ENCODE results near the gene AMPD2. TPM values are rescaled to one million over a fixed set of nuclear protein-coding genes. Genes with fewer than 3 reads are reported as not detected.

Gene AMPD2
- total and polyA plus RNA-seq, 2 donors (not counting 3 experiments of a cell fraction or from before 2014, with no cell fraction given) = 69.4 TPM

DNA sequence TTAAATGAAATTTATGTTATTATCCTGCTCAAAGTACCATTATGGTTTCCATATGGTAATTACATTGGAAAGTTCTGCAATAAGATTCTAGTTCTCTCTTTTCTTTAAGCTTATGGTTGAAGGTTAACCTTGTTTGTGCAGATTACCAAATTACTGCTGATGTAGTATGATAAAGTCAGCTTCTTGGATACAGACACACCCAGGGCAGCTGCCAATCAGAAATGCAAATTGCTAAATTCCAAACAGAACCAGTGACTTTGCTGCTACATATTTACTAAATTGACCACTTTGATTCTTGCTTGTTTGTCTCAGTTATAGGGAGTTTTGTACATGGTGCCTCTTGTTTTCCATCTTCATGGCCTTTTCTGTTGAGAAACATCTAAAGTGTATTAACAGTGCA, 26.7 kb upstream of the AMPD2 start:
- H3K27me3 ChIP-seq (ENCODE audit: control insufficient read depth in 2 of 2, insufficient read depth in 2 of 2, low read length in 2 of 2) = no peaks in the 10 kb centered on the region
- H4K20me1 ChIP-seq (replicated peaks; ENCODE audit: control insufficient read depth, extremely low read depth, insufficient read depth, low read length) = no peaks in the 10 kb centered on the region
- DNase-seq (ENCODE audit: low read depth, low spot score) (no peak), FAIRE-seq (no peak)
- H3K9ac ChIP-seq (replicated peaks; ENCODE audit: extremely low read depth, insufficient read depth, low read length) = no peak overlapping the region
- no peak overlapping the region for H3K4me2 ChIP-seq (ENCODE audit: insufficient read depth, low read length)
- dilution Hi-C loops (cut with MboI; ENCODE audit: extremely low pct_ligation_motif_present, low sequenced_read_pairs) = no loop called here
- no peak overlapping the region for H3K27ac ChIP-seq (ENCODE audit: insufficient read depth, low read depth, low read length)
- no TSS peak for BruUV-seq (replicated peaks)
- peaks cover 5 to 7% of the 10 kb centered on the region in 2 experiments for H3K36me3 ChIP-seq (ENCODE audit: control insufficient read depth in 2 of 2, extremely low read depth in 1 of 2, insufficient read depth in 2 of 2, low read length in 2 of 2)
- ChIA-PET CTCF (interaction anchor here (1.0 to 1.2 kb wide), 2 partner anchors 37 to 47 kb away, joined by 3 read pairs; no protein-coding TSS in a partner anchor), POLR2A (no interaction called here)
- H3K79me2 ChIP-seq (ENCODE audit: control insufficient read depth, insufficient read depth, low read length) = no peaks in the 10 kb centered on the region
- no peak overlapping the region for H3K4me3 ChIP-seq (replicated peaks in 1 of 3; ENCODE audit: insufficient read depth in 1 of 3, low read depth in 1 of 3, low read length in 3 of 3)
- TF ChIP-seq, protein P1, sequence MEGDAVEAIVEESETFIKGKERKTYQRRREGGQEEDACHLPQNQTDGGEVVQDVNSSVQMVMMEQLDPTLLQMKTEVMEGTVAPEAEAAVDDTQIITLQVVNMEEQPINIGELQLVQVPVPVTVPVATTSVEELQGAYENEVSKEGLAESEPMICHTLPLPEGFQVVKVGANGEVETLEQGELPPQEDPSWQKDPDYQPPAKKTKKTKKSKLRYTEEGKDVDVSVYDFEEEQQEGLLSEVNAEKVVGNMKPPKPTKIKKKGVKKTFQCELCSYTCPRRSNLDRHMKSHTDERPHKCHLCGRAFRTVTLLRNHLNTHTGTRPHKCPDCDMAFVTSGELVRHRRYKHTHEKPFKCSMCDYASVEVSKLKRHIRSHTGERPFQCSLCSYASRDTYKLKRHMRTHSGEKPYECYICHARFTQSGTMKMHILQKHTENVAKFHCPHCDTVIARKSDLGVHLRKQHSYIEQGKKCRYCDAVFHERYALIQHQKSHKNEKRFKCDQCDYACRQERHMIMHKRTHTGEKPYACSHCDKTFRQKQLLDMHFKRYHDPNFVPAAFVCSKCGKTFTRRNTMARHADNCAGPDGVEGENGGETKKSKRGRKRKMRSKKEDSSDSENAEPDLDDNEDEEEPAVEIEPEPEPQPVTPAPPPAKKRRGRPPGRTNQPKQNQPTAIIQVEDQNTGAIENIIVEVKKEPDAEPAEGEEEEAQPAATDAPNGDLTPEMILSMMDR (IDR thresholded peaks at IDR 0.05; ENCODE audit: extremely low read depth in 1 of 2, insufficient read depth in 1 of 2, low read depth in 1 of 2, low read length in 2 of 2) = no peak
- TF ChIP-seq GATA2 (IDR thresholded peaks at IDR 0.05; ENCODE audit: insufficient read depth, insufficient read length, low read depth, low read length) = no peak
- no peaks in the 10 kb centered on the region for H3K9me1 ChIP-seq (replicated peaks; ENCODE audit: control insufficient read depth, extremely low read depth, insufficient read depth, low read length)
- no peaks in the 10 kb centered on the region for H3K9me3 ChIP-seq (replicated peaks; ENCODE audit: control insufficient read depth, insufficient read depth, low read length)
- peaks cover 15% of the 10 kb centered on the region for H3K4me1 ChIP-seq (ENCODE audit: control insufficient read depth, extremely low read depth, insufficient read depth, low read length)
- intact Hi-C loops (cut with micrococcal nuclease) = no loop called here
- H2AFZ ChIP-seq (ENCODE audit: low read depth, low read length) = no peak overlapping the region

GRCh38 chr1:109595531-109595930, 24.1 kb upstream of the AMPD2 start:
- Histone ChIP-seq H3K9me1 (replicated peaks; ENCODE audit: control insufficient read depth, extremely low read depth, insufficient read depth, low read length) (no peaks in the 10 kb centered on the region), H3K27me3 (ENCODE audit: control insufficient read depth in 2 of 2, insufficient read depth in 2 of 2, low read length in 2 of 2) (no peaks in the 10 kb centered on the region), H3K4me1 (ENCODE audit: control insufficient read depth, extremely low read depth, insufficient read depth, low read length) (peaks cover 15% of the 10 kb centered on the region), H2AFZ (ENCODE audit: low read depth, low read length) (no peak overlapping the region), H3K36me3 (ENCODE audit: control insufficient read depth in 2 of 2, extremely low read depth in 1 of 2, insufficient read depth in 2 of 2, low read length in 2 of 2) (peaks cover 2 to 5% of the 10 kb centered on the region in 2 experiments), H4K20me1 (replicated peaks; ENCODE audit: control insufficient read depth, extremely low read depth, insufficient read depth, low read length) (no peaks in the 10 kb centered on the region), H3K27ac (ENCODE audit: insufficient read depth, low read depth, low read length) (peak overlapping the region; percentile 68), H3K9ac (replicated peaks; ENCODE audit: extremely low read depth, insufficient read depth, low read length) (peak overlapping the region; percentile 38), H3K79me2 (ENCODE audit: control insufficient read depth, insufficient read depth, low read length) (no peaks in the 10 kb centered on the region), H3K4me2 (ENCODE audit: insufficient read depth, low read length) (peak overlapping the region; percentile 30), H3K9me3 (replicated peaks; ENCODE audit: control insufficient read depth, insufficient read depth, low read length) (no peaks in the 10 kb centered on the region), H3K4me3 (replicated peaks in 1 of 3; ENCODE audit: insufficient read depth in 1 of 3, low read depth in 1 of 3, low read length in 3 of 3) (no peak overlapping the region)
- ChIA-PET CTCF (interaction anchor here (0.7 to 2.6 kb wide), 12 partner anchors 9 to 63 kb away, joined by 3 to 16 read pairs (median 6); partner anchors contain the start of genes AMPD2, GNAI3 and GNAT2), POLR2A (interaction anchor here (0.7 to 1.5 kb wide), 5 partner anchors 15 to 43 kb away, joined by 3 to 10 read pairs (median 4); no protein-coding TSS in a partner anchor)
- DNase-seq (ENCODE audit: low read depth, low spot score) = peak; percentile 61
- no peak for TF ChIP-seq GATA2 (IDR thresholded peaks at IDR 0.05; ENCODE audit: insufficient read depth, insufficient read length, low read depth, low read length)
- peak; percentile 57 for TF ChIP-seq FOS (IDR thresholded peaks at IDR 0.05; ENCODE audit: borderline replicate concordance, insufficient read depth, low read length)
- peak; percentile 44 for TF ChIP-seq JUN (IDR thresholded peaks at IDR 0.05; ENCODE audit: borderline replicate concordance, insufficient read depth, insufficient read length, low read depth)
- TF ChIP-seq POLR2AphosphoS5 (IDR thresholded peaks at IDR 0.05; ENCODE audit: insufficient read depth, low read depth, low read length) = no peak
- intact Hi-C loops (cut with micrococcal nuclease) = loop anchor here (1.0 to 2.0 kb wide), 3 partner anchors 15 to 47 kb away; partner anchors contain the start of gene GNAI3
- dilution Hi-C loops (cut with MboI; ENCODE audit: extremely low pct_ligation_motif_present, low sequenced_read_pairs) = no loop called here
- FAIRE-seq = peak; percentile 68
- no TSS peak for BruUV-seq (replicated peaks)
